CD1c-positive myeloid dendritic cell (primary cell): ENCODE measurements around the gene PCDHB11.
A peak's percentile ranks its signal among the peaks of the same experiment; 100 is the strongest.
"Not testable (repeated sequence)": the region's sequence is repeated elsewhere in the genome, so short reads cannot be mapped to it uniquely, and the experiment has no call there.

Source experiments
- DNase-seq: peaks from one replicate; pipeline ENCODE4 v3.0.0-alpha.2; 2016; ENCODE audit errors: extremely low spot score

PCDHB11 gene

DNA sequence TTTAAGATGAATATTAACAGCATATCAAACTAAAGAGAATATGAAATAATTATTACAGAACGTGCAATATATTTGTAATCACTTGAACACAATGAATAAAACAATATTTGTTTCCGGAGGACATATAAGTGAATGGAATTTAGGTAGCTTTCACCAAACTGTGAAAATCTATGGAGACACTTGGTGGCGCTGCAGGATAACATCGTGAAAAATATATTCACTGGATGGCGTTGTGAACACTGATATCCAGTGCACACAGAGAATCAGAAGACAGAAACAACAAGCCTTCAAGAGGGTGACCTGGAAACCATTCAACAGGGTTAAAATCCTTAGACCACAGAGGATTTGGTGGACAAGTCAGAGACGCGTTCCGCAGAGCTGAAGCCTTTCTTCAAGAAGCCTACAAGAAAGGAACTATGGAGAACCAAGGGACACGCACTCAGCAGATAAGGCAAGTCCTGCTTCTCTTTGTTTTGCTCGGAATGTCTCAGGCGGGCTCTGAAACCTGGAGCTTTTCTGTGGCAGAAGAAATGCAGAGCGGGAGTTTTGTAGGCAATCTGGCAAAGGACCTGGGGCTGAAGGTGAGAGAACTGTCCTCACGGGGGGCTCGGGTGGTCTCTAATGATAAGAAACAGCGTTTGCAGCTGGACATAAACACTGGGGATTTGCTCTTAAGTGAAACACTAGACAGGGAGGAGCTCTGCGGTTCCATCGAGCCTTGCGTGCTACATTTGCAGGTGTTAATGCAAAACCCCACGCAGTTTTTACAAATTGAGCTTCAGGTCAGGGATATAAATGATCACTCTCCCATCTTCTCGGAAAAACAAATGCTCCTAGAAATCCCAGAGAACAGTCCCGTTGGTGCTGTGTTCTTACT is at the start of gene PCDHB11:
PCDHB11 (plus strand) TSS at position 269 of the 877 bp plus-strand sequence; CDS start at position 417, 148 bp downstream.
- no peak for DNase-seq

DNA sequence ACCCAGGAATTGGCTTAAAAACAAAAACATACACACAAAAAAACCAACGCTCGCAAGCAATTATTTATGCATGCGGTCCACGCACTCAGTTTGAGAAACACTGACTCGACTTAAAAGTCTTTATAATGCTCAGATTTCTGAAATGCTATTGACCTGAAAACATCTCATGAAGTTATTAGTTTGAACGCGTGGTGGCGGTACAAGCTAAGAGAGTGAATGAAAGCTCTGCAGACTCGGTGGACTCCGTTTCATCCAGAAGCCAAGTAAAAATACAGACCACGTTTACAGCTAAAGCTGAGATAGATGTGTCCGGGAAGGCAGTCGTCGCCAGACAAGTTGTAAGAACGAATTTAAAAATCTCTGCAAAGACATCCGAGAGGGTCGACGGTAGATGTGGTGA is 49.6 kb upstream of the PCDHB11 start, which contains the start of gene PCDHB6:
PCDHB6 (plus strand) TSS at position 246 of the 400 bp plus-strand sequence. CDS start 201 bp downstream, outside the sequence.
- no peak for DNase-seq

DNA sequence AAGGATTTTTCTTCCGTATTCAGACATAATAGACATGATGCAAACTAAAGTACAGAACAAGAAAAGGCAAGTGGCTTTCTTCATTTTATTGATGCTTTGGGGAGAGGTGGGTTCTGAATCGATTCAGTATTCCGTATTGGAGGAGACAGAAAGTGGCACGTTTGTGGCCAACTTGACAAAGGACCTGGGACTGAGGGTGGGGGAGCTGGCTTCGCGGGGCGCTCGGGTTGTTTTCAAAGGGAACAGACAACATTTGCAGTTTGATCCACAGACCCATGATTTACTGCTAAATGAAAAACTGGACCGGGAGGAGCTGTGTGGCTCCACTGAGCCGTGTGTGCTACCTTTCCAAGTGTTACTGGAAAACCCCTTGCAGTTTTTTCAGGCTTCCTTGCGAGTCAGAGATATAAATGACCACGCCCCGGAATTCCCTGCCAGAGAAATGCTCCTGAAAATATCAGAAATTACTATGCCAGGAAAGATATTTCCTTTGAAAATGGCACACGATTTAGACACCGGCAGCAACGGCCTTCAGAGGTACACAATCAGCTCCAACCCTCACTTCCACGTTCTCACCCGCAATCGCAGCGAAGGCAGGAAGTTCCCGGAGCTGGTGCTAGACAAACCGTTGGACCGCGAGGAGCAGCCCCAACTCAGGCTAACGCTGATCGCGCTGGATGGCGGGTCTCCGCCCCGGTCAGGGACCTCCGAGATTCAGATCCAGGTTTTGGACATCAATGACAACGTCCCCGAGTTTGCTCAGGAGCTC is 49.0 kb upstream of the PCDHB11 start:
- no peak for DNase-seq

DNA sequence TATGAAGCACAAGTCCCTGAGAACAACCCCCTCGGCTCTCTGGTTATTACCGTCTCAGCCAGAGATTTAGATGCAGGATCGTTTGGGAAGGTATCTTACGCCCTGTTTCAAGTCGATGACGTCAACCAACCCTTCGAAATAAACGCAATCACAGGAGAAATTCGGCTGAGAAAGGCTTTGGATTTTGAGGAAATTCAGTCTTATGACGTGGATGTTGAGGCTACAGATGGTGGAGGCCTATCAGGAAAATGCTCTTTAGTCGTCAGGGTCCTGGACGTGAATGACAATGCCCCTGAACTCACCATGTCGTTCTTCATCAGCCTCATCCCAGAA is 48.5 kb upstream of the PCDHB11 start:
- no peak for DNase-seq

DNA sequence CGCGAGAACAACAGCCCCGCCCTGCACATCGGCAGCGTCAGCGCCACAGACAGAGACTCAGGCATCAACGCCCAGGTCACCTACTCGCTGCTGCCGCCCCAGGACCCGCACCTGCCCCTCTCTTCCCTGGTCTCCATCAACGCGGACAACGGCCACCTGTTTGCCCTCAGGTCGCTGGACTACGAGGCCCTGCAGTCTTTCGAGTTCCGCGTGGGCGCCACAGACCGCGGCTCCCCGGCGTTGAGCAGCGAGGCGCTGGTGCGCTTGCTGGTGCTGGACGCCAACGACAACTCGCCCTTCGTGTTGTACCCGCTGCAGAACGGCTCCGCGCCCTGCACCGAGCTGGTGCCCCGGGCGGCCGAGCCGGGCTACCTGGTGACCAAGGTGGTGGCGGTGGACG is 47.8 kb upstream of the PCDHB11 start:
- not testable (repeated sequence) for DNase-seq

DNA sequence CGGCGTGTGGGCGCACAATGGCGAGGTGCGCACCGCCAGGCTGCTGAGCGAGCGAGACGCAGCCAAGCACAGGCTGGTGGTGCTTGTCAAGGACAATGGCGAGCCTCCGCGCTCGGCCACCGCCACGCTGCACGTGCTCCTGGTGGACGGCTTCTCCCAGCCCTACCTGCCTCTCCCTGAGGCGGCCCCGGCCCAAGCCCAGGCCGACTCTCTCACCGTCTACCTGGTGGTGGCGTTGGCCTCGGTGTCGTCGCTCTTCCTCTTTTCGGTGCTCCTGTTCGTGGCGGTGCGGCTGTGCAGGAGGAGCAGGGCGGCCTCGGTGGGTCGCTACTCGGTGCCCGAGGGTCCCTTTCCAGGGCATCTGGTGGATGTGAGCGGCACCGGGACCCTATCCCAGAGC is 47.3 kb upstream of the PCDHB11 start:
- DNase-seq: not testable (repeated sequence)

DNA sequence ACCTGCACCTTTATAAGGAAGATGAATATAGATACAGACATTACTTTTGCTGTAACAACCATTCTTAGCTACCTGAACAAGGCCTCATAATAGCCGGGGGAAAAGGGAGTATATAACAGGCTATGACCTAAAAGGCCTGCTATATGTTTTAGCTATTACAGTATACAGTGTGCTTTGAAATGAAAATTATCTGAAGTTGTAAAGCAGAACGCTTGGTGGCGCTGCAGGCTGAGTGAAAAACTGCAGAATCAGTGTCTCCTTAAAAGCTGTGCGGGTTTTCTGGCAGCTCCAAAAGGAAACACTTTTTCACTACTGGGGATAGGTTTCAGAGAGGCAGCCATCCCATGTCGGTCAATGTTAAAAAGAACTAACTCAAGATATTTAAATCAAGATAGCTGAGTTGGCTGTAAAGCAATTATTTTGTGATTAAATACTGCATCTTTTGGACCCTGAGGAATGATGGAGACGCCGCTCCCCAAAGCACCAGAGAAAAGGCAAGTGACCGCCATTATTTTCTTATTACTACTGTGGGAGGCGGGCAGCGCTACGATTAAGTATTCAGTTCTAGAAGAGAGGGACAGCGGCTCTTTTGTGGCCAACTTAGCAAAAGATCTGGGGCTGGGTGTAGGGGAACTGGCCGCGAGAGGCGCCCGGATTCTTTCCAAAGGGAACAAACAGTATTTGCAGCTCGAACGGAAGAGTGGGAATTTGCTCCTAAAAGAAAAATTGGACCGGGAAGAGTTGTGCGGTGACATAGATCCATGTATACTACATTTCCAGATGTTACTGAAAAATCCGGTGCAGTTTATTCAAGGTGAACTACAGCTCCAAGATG is 43.7 kb upstream of the PCDHB11 start:
- DNase-seq: no peak

DNA sequence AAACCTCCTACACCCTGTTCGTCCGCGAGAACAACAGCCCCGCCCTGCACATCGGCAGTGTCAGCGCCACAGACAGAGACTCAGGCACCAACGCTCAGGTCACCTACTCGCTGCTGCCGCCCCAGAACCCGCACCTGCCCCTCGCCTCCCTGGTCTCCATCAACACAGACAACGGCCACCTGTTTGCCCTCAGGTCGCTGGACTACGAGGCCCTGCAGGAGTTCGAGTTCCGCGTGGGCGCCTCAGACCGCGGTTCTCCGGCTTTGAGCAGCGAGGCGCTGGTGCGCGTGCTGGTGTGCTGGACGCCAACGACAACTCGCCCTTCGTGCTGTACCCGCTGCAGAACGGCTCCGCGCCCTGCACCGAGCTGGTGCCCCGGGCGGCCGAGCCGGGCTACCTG is 42.1 kb upstream of the PCDHB11 start:
- not testable (repeated sequence) for DNase-seq

DNA sequence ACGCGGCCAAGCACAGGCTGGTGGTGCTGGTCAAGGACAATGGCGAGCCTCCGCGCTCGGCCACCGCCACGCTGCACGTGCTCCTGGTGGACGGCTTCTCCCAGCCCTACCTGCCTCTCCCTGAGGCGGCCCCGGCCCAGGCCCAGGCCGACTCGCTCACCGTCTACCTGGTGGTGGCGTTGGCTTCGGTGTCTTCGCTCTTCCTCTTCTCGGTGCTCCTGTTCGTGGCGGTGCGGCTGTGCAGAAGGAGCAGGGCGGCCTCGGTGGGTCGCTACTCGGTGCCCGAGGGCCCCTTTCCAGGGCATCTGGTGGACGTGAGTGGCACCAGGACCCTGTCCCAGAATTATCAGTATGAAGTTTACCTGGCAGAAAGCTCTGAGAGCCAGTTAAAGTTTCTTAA is 41.5 kb upstream of the PCDHB11 start:
- not testable (repeated sequence) for DNase-seq

DNA sequence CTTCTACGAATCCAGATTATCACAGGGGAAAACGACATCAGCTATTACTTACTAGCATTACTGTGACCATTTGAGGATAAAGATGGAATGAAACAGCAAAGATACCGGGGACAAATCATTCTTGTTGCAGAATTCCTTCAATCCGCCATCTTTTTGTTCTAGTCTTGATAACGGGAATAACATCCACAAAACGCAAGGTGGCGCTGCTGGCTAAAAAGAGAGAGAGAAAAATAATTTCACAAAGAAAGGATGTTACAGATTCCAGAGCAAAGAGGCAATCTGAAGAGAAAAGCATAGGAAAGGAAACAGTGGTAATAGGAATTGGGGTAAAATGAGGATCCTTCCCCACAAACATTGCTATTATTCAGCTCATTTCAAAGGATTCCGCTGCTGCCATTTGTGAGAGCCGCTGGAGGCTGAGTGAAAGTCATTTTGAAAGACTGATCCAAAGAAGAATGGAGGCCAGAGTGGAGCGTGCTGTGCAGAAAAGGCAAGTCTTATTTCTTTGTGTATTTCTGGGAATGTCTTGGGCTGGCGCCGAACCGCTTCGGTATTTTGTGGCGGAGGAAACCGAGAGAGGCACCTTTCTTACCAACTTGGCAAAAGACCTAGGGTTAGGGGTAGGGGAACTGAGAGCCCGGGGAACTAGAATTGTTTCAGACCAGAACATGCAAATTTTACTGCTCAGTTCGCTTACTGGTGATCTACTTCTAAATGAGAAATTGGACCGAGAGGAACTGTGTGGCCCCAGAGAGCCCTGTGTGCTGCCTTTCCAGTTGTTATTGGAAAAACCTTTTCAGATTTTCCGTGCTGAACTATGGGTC is 26.8 kb upstream of the PCDHB11 start, which contains the start of gene PCDHB7:
PCDHB7 (plus strand) TSS at position 264 of the 824 bp plus-strand sequence; CDS start at position 456, 192 bp downstream.
- DNase-seq: peak; percentile 5

DNA sequence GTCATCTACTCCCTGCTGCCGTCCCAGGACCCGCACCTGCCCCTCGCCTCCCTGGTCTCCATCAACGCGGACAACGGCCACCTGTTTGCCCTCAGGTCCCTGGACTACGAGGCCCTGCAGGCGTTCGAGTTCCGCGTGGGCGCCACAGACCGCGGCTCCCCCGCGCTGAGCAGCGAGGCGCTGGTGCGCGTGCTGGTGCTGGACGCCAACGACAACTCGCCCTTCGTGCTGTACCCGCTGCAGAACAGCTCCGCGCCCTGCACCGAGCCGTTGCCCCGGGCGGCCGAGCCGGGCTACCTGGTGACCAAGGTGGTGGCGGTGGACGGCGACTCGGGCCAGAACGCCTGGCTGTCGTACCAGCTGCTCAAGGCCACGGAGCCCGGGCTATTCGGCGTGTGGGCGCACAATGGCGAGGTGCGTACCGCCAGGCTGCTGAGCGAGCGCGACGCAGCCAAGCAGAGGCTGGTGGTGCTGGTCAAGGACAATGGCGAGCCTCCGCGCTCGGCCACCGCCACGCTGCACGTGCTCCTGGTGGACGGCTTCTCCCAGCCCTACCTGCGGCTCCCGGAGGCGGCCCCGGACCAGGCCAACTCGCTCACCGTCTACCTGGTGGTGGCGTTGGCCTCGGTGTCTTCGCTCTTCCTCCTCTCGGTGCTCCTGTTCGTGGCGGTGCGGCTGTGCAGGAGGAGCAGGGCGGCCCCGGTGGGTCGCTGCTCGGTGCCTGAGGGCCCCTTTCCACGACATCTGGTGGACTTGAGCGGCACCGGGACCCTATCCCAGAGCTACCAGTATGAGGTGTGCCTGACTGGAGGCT is 24.9 kb upstream of the PCDHB11 start:
- not testable (repeated sequence) for DNase-seq

DNA sequence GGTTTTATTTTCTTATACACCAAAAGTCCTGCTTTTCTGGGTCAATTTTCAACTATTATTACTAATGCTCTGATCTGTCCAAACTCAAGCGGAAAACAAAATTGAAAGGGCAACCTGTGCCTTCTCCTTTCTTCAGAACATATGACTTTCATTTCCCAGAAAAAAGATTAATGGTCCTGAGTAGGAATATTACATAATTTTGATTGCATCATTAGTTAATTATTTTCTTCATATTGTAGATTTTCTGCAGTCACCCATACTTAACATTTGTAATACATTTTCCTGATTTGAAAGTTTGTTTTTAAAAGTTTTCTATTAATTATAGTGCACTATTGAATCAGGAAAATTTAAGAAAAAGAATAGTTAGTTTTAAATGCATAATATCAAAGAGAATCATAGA is 23.5 kb upstream of the PCDHB11 start:
- DNase-seq: no peak

DNA sequence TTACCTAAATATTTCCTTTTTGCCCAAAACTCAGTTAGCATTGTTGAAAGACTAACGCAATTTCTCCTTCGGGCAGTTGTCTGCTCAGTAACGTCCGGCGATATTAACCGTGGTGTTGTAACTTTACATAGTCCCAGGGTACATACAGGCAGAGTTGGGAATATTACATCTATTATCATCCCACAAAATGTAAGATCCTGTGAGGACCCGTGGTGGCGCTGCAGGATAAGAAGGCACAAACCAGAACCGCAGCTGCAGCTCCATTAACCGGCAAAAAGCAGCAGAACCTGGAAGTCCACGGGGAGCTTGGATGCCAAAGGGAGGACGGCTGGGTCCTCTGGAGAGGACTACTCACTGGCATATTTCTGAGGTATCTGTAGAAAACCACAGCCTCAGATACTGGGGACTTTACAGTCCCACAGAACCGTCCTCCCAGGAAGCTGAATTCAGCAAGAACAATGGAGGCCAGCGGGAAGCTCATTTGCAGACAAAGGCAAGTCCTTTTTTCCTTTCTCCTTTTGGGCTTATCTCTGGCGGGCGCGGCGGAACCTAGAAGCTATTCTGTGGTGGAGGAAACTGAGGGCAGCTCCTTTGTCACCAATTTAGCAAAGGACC is 21.7 kb upstream of the PCDHB11 start, which contains the start of gene PCDHB8:
PCDHB8 (plus strand) TSS at position 214 of the 615 bp plus-strand sequence; CDS start at position 459, 245 bp downstream.
- DNase-seq: not testable (repeated sequence)

DNA sequence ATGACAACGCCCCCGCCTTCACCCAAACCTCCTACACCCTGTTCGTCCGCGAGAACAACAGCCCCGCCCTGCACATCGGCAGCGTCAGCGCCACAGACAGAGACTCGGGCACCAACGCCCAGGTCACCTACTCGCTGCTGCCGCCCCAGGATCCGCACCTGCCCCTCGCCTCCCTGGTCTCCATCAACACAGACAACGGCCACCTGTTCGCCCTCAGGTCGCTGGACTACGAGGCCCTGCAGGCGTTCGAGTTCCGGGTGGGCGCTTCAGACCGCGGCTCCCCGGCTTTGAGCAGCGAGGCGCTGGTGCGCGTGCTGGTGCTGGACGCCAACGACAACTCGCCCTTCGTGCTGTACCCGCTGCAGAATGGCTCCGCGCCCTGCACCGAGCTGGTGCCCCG is 20.1 kb upstream of the PCDHB11 start:
- not testable (repeated sequence) for DNase-seq

DNA sequence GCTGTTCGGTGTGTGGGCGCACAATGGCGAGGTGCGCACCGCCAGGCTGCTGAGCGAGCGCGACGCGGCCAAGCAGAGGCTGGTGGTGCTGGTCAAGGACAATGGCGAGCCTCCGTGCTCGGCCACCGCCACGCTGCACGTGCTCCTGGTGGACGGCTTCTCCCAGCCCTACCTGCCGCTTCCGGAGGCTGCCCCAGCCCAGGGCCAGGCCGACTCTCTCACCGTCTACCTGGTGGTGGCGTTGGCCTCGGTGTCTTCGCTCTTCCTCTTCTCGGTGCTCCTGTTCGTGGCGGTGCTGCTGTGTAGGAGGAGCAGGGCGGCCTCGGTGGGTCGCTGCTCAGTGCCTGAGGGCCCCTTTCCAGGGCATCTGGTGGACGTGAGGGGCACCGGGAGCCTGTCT is 19.6 kb upstream of the PCDHB11 start:
- DNase-seq: not testable (repeated sequence)

DNA sequence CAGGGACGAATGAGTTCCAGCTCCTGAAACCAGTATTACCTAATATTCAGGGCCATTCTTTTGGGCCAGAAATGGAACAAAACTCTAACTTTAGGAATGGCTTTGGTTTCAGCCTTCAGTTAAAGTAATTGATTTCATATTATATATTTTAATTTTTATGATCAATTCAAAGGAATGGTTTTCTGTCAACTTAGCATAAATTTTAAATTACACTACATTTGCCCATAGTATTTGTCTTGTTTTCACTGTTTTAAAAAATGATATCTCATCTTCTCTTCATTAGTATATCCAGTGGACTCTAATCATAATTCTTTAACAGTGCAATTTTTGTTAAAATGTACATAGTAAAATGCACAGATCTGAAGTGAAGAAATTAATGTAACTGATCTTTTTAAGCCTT is 19.1 kb upstream of the PCDHB11 start:
- DNase-seq: no peak

DNA sequence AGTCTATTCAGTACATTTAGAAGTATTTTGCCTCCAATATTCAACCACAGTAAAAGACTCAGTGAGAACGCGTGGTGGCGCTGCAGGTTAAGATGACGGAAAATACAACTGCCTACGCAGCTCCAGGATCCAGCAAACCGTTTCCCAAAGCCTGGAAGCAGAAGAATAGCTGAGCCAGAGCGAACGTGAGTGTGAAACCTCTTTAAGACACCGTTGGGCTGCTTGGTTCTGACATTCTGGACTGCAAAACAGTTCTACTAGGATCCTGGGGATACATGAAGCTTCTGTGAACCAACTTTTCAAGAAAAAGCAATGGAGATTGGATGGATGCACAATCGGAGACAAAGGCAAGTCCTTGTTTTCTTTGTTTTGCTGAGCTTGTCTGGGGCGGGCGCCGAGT is 17.2 kb upstream of the PCDHB11 start, which contains the start of gene PCDHB16:
PCDHB16 (plus strand) TSS at position 140 of the 400 bp plus-strand sequence; CDS start at position 313, 173 bp downstream.
- DNase-seq: no peak

DNA sequence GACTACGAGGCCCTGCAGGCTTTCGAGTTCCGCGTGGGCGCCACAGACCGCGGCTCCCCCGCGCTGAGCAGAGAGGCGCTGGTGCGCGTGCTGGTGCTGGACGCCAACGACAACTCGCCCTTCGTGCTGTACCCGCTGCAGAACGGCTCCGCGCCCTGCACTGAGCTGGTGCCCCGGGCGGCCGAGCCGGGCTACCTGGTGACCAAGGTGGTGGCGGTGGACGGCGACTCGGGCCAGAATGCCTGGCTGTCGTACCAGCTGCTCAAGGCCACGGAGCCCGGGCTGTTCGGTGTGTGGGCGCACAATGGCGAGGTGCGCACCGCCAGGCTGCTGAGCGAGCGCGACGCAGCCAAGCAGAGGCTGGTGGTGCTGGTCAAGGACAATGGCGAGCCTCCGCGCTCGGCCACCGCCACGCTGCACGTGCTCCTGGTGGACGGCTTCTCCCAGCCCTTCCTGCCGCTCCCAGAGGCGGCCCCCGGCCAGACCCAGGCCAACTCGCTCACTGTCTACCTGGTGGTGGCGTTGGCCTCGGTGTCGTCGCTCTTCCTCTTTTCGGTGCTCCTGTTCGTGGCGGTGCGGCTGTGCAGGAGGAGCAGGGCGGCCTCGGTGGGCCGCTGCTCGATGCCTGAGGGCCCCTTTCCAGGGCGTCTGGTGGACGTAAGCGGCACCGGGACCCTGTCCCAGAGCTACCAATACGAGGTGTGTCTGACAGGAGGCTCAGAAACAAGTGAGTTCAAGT is 15.1 kb upstream of the PCDHB11 start:
- not testable (repeated sequence) for DNase-seq
